GM18861 (cell line): ENCODE data around the gene GRAMD1C.
A peak's percentile ranks its signal among the peaks of the same experiment; 100 is the strongest.

ENCODE experiments used
- ATAC-seq: cut with Tn5 transposase; IDR thresholded peaks from one replicate; pipeline ENCODE4 v1.9.1; 2021; ENCODE audit not compliant: unreplicated experiment

GRAMD1C gene

GRCh38 chr3:113947372-113948014 lies 108.9 kb downstream of the GRAMD1C start, which contains the start of gene ZDHHC23:
ZDHHC23 (plus strand) TSS chr3:113948013; CDS start chr3:113948803, 790 bp downstream.
- ATAC-seq, result peak; percentile 74

- peak; percentile 46 for ATAC-seq
Observed at GRCh38 chr3:113948015-113948917, 109.7 kb downstream of the GRAMD1C start.

- no peak for ATAC-seq
Observed at GRCh38 chr3:113952921-113953320, 114.3 kb downstream of the GRAMD1C start.

GRCh38 chr3:113953677-113954076 lies 115.1 kb downstream of the GRAMD1C start:
- ATAC-seq, result no peak

- no peak for ATAC-seq
Observed at GRCh38 chr3:113954091-113954685, 115.6 kb downstream of the GRAMD1C start.

- no peak for ATAC-seq
Observed at GRCh38 chr3:113963879-113964278, 125.3 kb downstream of the GRAMD1C start.

GRCh38 chr3:113966172-113966571 lies 127.6 kb downstream of the GRAMD1C start:
- ATAC-seq, result no peak

GRCh38 chr3:113968986-113969385 lies 130.4 kb downstream of the GRAMD1C start:
- ATAC-seq, result no peak

- no peak for ATAC-seq
Observed at GRCh38 chr3:113977822-113978221, 139.2 kb downstream of the GRAMD1C start.

- no peak for ATAC-seq
Observed at GRCh38 chr3:113979916-113980315, 141.3 kb downstream of the GRAMD1C start.

- no peak for ATAC-seq
Observed at GRCh38 chr3:113981803-113982202, 143.2 kb downstream of the GRAMD1C start.

- no peak for ATAC-seq
Observed at GRCh38 chr3:113983544-113983943, 145.0 kb downstream of the GRAMD1C start.

- ATAC-seq, result no peak
Observed at GRCh38 chr3:113985541-113985940, 147.0 kb downstream of the GRAMD1C start.
